Glomerular endothelial cell (primary cell): ENCODE results near the gene FHIT. TPM values are rescaled to one million over a fixed set of nuclear protein-coding genes. Genes with fewer than 3 reads are reported as not detected.
"Not testable (repeated sequence)": the region's sequence is repeated elsewhere in the genome, so short reads cannot be mapped to it uniquely, and the experiment has no call there.

Experiments
- DNase-seq: peaks from one replicate; pipeline ENCODE4 v3.0.0-alpha.2; 2011; ENCODE audit warnings: low read depth, low spot score; ENCODE audit errors: extremely low read depth
- total RNA-seq: library from RNA; depleted of rRNA; stranded (reverse); fragments of >200 nt; gene quantifications from 2 replicates; pipeline ENCODE4 v1.2.3, GENCODE V29; 2015

The FHIT gene
- total RNA-seq, 1 donor from 2014 or later: 8.1 TPM

- not testable (repeated sequence) for DNase-seq
Observed at GRCh38 chr3:61066222-61066621, 185.0 kb downstream of the FHIT start.

- no peak for DNase-seq
Observed at GRCh38 chr3:61065451-61066011, 185.7 kb downstream of the FHIT start.

DNA sequence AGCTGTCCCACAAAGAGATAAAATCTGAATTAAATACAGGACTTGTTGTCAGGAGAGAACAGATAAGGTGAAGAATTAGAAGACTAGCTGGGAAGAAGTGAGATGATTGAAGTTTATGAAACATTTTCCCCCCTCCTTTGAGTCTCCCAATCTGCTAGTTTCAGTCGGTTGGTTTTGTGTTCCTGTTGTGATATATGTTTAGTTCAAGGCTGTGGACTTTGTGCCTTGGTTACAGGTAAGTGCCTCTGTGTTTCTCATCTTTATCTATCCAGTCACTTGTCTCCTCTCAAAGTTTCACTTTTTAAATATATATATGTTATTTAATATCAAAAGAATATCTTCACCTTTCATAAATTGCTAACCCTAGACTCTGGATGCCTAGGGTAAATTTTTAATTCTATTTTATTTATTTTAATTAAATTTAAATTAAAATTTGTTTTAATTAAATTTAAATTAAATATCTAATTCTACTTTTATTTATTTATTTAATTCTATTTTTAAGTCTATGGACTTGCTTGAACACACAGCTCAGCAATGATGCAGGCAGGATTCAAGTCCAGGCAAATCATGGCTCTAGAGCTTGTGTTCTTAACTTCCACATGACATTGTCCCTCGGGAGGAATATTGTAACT, 190.0 kb downstream of the FHIT start:
- no peak for DNase-seq

GRCh38 chr3:61060411-61060861, 190.8 kb downstream of the FHIT start:
- no peak for DNase-seq

- no peak for DNase-seq
Observed at GRCh38 chr3:61058836-61059235, 192.4 kb downstream of the FHIT start.

GRCh38 chr3:61057464-61057863, 193.8 kb downstream of the FHIT start:
- DNase-seq: no peak

GRCh38 chr3:61055447-61055846, 195.8 kb downstream of the FHIT start:
- no peak for DNase-seq

- DNase-seq: no peak
Observed at GRCh38 chr3:61053781-61054496, 197.3 kb downstream of the FHIT start.

DNA sequence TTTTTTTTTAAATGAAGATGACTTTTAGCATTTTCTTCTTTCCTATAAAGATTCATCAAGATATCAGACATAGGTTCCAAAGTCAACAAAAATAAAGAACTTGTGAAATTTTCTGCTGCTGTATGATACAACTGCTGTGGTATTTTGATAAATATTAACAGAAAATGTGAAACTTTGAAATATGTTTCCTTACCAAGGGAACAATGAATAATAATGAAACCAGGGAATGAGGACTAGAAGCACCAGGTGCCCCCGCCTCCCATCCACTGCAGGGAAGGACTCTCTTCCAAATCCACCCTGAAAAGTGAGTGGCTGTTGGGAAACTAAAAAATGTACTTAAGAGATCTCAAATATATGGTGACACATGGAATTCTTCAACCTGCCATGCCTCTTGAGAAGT, 198.4 kb downstream of the FHIT start:
- no peak for DNase-seq

- DNase-seq: no peak
Observed at GRCh38 chr3:61051666-61052065, 199.6 kb downstream of the FHIT start.

GRCh38 chr3:61045169-61045568, 206.1 kb downstream of the FHIT start:
- DNase-seq: not testable (repeated sequence)

- no peak for DNase-seq
Observed at GRCh38 chr3:61043156-61043555, 208.1 kb downstream of the FHIT start.

- DNase-seq: no peak
Observed at GRCh38 chr3:61040618-61041017, 210.6 kb downstream of the FHIT start.

GRCh38 chr3:61035573-61035972, 215.7 kb downstream of the FHIT start:
- DNase-seq: no peak

GRCh38 chr3:61032991-61033390, 218.3 kb downstream of the FHIT start:
- DNase-seq: no peak

GRCh38 chr3:61031503-61031902, 219.7 kb downstream of the FHIT start:
- DNase-seq: no peak

- no peak for DNase-seq
Observed at GRCh38 chr3:61030469-61031035, 220.7 kb downstream of the FHIT start.

DNA sequence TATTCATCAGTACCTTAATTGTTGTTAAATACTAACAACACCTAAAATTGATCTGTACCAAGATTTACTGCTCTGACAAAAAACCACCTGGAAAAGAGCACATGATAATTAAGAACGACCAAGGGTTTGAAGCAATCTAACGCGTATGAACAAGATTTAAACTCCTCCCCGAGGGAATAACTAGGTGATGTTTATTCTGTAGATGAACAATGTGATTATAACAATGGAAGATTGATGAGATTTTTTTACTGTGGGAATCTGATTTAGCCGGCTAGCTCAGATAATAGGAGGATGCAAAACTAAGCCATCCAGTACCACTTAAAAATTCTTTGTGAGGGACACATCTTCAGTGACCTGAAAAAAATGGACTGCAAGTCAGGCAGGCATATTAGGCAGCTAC, 222.1 kb downstream of the FHIT start:
- DNase-seq: no peak

DNA sequence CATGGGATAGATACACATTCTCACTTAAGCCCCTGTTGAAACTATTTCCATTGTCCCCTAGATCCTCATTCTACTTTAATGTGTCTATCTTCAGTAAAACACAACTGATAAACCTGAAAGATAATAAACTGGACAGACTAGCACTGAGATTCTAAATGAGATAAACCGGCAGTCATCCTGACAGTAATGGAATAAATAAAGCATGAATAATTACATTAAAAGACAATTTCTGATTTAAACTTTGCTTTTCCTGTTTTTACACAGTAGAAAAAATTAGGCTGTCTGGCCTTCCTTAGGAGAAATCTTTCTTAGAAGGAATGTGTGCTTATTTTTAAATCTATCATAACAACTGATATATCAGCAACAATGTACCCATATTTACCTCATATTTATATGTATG, 232.4 kb downstream of the FHIT start:
- no peak for DNase-seq

DNA sequence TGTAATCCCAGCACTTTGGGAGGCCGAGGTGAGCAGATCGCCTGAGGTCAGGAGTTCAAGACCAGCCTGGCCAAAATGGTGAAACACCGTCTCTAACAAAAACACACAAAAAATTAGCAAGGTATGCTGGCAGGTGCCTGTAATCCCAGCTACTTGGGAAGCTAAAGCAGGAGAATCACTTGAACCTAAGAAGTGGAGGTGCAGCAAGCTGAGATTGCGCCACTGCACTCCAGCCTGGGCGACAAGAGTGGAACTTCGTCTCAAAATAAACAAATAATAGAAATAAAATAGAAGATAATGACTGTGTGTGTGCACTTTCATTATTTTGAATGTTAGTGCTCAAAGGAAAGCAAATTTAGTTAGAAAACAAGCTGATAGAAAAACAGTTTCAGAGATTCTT, 234.2 kb downstream of the FHIT start:
- DNase-seq: not testable (repeated sequence)

- DNase-seq: no peak
Observed at GRCh38 chr3:61015859-61016258, 235.4 kb downstream of the FHIT start.

DNA sequence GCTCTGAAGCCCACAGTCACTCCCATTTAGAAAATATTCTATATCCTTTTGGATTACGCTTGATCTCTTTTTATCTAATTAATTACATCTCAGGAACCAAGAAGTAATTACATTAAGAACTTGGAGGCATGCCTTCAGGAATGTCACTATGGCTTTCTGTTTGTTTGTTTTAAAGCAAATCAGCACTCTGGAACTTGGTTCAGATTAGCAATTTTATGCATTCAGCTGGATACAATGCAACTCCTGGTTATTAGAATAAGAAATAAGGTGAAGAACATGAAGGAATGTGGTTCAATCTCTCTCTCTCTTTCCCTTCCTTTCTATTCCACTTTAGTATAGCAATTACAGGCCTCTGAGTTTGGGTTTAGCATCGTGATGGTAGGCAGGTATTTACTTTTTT, 235.8 kb downstream of the FHIT start:
- DNase-seq: no peak
